Neural progenitor cell (in vitro differentiated cells): Measurements from ENCODE around the gene ARPP21.

Experiments
- CTCF ChIP-seq: fragments of 200-600 bp; sonication (generic); IDR thresholded peaks from 2 replicates; pipeline ENCODE4 v1.5.1; 2017; ENCODE audit warnings: antibody characterized with exemption, mild to moderate bottlenecking
- EZH2 ChIP-seq: fragments of 200-600 bp; sonication (generic); IDR thresholded peaks from 2 replicates; pipeline ENCODE4 v1.6.1; 2017; ENCODE audit warnings: antibody characterized with exemption, mild to moderate bottlenecking, moderate library complexity

GRCh38 chr3:35685153-35685552 lies 45.8 kb downstream of the ARPP21 start:
- no peak for TF ChIP-seq CTCF
- TF ChIP-seq EZH2 = no peak
